ENCODE data around the gene SRSF2.
"Not testable (repeated sequence)": the region's sequence is repeated elsewhere in the genome, so short reads cannot be mapped to it uniquely, and the experiment has no call there.

Gene SRSF2

GRCh38 chr17:76737676-76738467 is 741 bp upstream of the SRSF2 start, which contains the start of gene MFSD11:
Gene MFSD11, plus strand, starts transcription at chr17:76738119. Its CDS starts 234 bp downstream, at chr17:76738353.
- H3K36me3 ChIP-seq (ENCODE audit: control insufficient read depth, insufficient read depth, low read length), result peaks cover 45% of the 10 kb centered on the region
- H3K4me1 ChIP-seq (ENCODE audit: control insufficient read depth, insufficient read depth, low read length), result peaks cover 19% of the 10 kb centered on the region
- peak within 1 kb of the TSS; percentile 100 for H3K9ac ChIP-seq (ENCODE audit: low read depth, low read length)
- H3K9me3 ChIP-seq (ENCODE audit: control insufficient read depth, insufficient read depth, low read length), result no peaks in the 10 kb centered on the region
- H3K4me3 ChIP-seq (ENCODE audit: low read depth, low read length), result peak within 1 kb of the TSS; percentile 99
- H3K27me3 ChIP-seq (ENCODE audit: control insufficient read depth, insufficient read depth, low read length), result no peaks in the 10 kb centered on the region
- H3K27ac ChIP-seq (ENCODE audit: low read depth, low read length), result peak within 1 kb of the TSS; percentile 100

GRCh38 chr17:76736349-76737081 is 616 bp downstream of the SRSF2 start:
- peak overlapping the region; percentile 100 for H3K9ac ChIP-seq (ENCODE audit: low read depth, low read length)
- peaks cover 19% of the 10 kb centered on the region for H3K4me1 ChIP-seq (ENCODE audit: control insufficient read depth, insufficient read depth, low read length)
- H3K4me3 ChIP-seq (ENCODE audit: low read depth, low read length), result peak overlapping the region; percentile 99
- peak overlapping the region; percentile 97 for H3K27ac ChIP-seq (ENCODE audit: low read depth, low read length)
- H3K9me3 ChIP-seq (ENCODE audit: control insufficient read depth, insufficient read depth, low read length), result no peaks in the 10 kb centered on the region
- H3K36me3 ChIP-seq (ENCODE audit: control insufficient read depth, insufficient read depth, low read length), result peaks cover 46% of the 10 kb centered on the region
- no peaks in the 10 kb centered on the region for H3K27me3 ChIP-seq (ENCODE audit: control insufficient read depth, insufficient read depth, low read length)

GRCh38 chr17:76735586-76736348 is 1.4 kb downstream of the SRSF2 start:
- peaks cover 50% of the 10 kb centered on the region for H3K36me3 ChIP-seq (ENCODE audit: control insufficient read depth, insufficient read depth, low read length)

GRCh38 chr17:76735006-76735405 is 2.1 kb downstream of the SRSF2 start:
- Histone ChIP-seq H3K9ac (ENCODE audit: low read depth, low read length) (peak overlapping the region; percentile 100), H3K27me3 (ENCODE audit: control insufficient read depth, insufficient read depth, low read length) (no peaks in the 10 kb centered on the region), H3K27ac (ENCODE audit: low read depth, low read length) (peak overlapping the region; percentile 47), H3K4me3 (ENCODE audit: low read depth, low read length) (peak overlapping the region; percentile 99), H3K4me1 (ENCODE audit: control insufficient read depth, insufficient read depth, low read length) (peaks cover 19% of the 10 kb centered on the region), H3K36me3 (ENCODE audit: control insufficient read depth, insufficient read depth, low read length) (peaks cover 56% of the 10 kb centered on the region), H3K9me3 (ENCODE audit: control insufficient read depth, insufficient read depth, low read length) (no peaks in the 10 kb centered on the region)

More at GRCh38 chr17:76735586-76736348, 1.4 kb downstream of the SRSF2 start:
- peak overlapping the region; percentile 99 for H3K4me3 ChIP-seq (ENCODE audit: low read depth, low read length)
- no peaks in the 10 kb centered on the region for H3K9me3 ChIP-seq (ENCODE audit: control insufficient read depth, insufficient read depth, low read length)
- H3K27me3 ChIP-seq (ENCODE audit: control insufficient read depth, insufficient read depth, low read length), result no peaks in the 10 kb centered on the region
- H3K27ac ChIP-seq (ENCODE audit: low read depth, low read length), result peak overlapping the region; percentile 97
- peaks cover 19% of the 10 kb centered on the region for H3K4me1 ChIP-seq (ENCODE audit: control insufficient read depth, insufficient read depth, low read length)
- H3K9ac ChIP-seq (ENCODE audit: low read depth, low read length), result peak overlapping the region; percentile 100

- H3K36me3 ChIP-seq (ENCODE audit: control insufficient read depth, insufficient read depth, low read length), result peaks cover 59% of the 10 kb centered on the region
- no peaks in the 10 kb centered on the region for H3K27me3 ChIP-seq (ENCODE audit: control insufficient read depth, insufficient read depth, low read length)
- peaks cover 19% of the 10 kb centered on the region for H3K4me1 ChIP-seq (ENCODE audit: control insufficient read depth, insufficient read depth, low read length)
- no peaks in the 10 kb centered on the region for H3K9me3 ChIP-seq (ENCODE audit: control insufficient read depth, insufficient read depth, low read length)
- H3K9ac ChIP-seq (ENCODE audit: low read depth, low read length), result peak overlapping the region; percentile 11; the same call in 1 of the 2 replicates
- H3K4me3 ChIP-seq (ENCODE audit: low read depth, low read length), result peak overlapping the region; percentile 99
- peak overlapping the region; percentile 36 for H3K27ac ChIP-seq (ENCODE audit: low read depth, low read length)
Measured at GRCh38 chr17:76734080-76734840, 2.9 kb downstream of the SRSF2 start.

- Histone ChIP-seq H3K9ac (ENCODE audit: low read depth, low read length) (no peak overlapping the region), H3K36me3 (ENCODE audit: control insufficient read depth, insufficient read depth, low read length) (peaks cover 60% of the 10 kb centered on the region), H3K9me3 (ENCODE audit: control insufficient read depth, insufficient read depth, low read length) (no peaks in the 10 kb centered on the region), H3K27ac (ENCODE audit: low read depth, low read length) (peak overlapping the region; percentile 36), H3K27me3 (ENCODE audit: control insufficient read depth, insufficient read depth, low read length) (no peaks in the 10 kb centered on the region), H3K4me1 (ENCODE audit: control insufficient read depth, insufficient read depth, low read length) (peaks cover 15% of the 10 kb centered on the region), H3K4me3 (ENCODE audit: low read depth, low read length) (peak overlapping the region; percentile 99)
Measured at GRCh38 chr17:76733618-76733957, 3.5 kb downstream of the SRSF2 start.

GRCh38 chr17:76732734-76733617 is 4.2 kb downstream of the SRSF2 start:
- H3K4me1 ChIP-seq (ENCODE audit: control insufficient read depth, insufficient read depth, low read length), result peaks cover 12% of the 10 kb centered on the region; the same call in 1 of the 2 replicates
- peaks cover 60% of the 10 kb centered on the region for H3K36me3 ChIP-seq (ENCODE audit: control insufficient read depth, insufficient read depth, low read length)
- no peak overlapping the region for H3K9ac ChIP-seq (ENCODE audit: low read depth, low read length)
- H3K27me3 ChIP-seq (ENCODE audit: control insufficient read depth, insufficient read depth, low read length), result no peaks in the 10 kb centered on the region
- no peaks in the 10 kb centered on the region for H3K9me3 ChIP-seq (ENCODE audit: control insufficient read depth, insufficient read depth, low read length)
- peak overlapping the region; percentile 99; the same call in 1 of the 2 replicates for H3K4me3 ChIP-seq (ENCODE audit: low read depth, low read length)
- H3K27ac ChIP-seq (ENCODE audit: low read depth, low read length), result peak overlapping the region; percentile 36

GRCh38 chr17:76731800-76732733 is 5.1 kb downstream of the SRSF2 start:
- Histone ChIP-seq H3K27ac (ENCODE audit: low read depth, low read length) (peak overlapping the region; percentile 31), H3K4me1 (ENCODE audit: control insufficient read depth, insufficient read depth, low read length) (peaks cover 12% of the 10 kb centered on the region; the same call in 1 of the 2 replicates), H3K36me3 (ENCODE audit: control insufficient read depth, insufficient read depth, low read length) (peaks cover 60% of the 10 kb centered on the region)
- H3K9ac ChIP-seq (ENCODE audit: low read depth, low read length); H3K4me3 ChIP-seq (ENCODE audit: low read depth, low read length); H3K9me3 ChIP-seq (ENCODE audit: control insufficient read depth, insufficient read depth, low read length); H3K27me3 ChIP-seq (ENCODE audit: control insufficient read depth, insufficient read depth, low read length): not testable (repeated sequence)

Measured in HUES48 (cell line).